Activated naive CD4-positive, alpha-beta T cell treated with Interleukin-2 at 50 U/mL for 16 hours (primary cell): ENCODE data around the gene ADAMTS16.
"Not testable (repeated sequence)": the region's sequence is repeated elsewhere in the genome, so short reads cannot be mapped to it uniquely, and the experiment has no call there.

Experiments used
- DNase-seq: peaks from one replicate; pipeline ENCODE4 v3.0.0-alpha.2; 2020

ADAMTS16 gene

DNA sequence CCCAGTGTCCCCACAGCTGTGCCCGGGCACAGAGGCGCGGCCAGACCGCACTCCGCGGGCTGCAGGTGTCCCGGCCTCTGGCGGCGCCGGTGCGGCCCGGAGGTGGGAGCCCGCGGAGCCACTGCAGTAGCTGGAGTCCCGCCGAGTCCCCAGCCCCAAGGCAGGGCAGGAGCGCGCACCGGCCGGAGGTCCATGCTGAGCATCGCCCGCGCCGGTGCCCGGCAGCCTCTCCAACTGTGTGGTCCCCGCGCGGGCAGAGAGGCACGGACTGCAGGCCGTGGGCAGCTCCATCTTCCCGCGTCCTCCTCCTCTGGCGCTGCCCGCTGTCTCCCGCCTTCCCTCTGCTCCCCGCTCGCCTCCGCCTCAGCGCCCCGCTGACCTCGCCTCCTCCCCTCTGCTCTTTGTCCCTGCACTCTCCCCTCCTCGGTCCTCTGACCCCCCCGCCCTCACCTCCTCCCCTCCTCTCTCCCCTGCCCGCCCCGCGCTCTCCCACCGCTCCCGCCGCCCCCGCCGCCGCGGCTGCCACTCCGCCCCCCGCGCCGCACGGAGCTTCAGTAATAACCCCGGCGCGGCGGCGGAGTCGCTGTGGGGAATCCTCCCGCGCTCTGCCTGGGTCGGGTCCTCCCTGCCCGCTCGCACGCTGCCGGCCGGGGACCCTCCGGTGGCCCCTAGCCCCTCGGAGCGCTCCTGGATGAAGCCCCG, at the start of gene ADAMTS16:
Gene ADAMTS16, plus strand, starts transcription at position 554 of the 702 bp plus-strand sequence. Its CDS starts 138 bp downstream, at position 692.
- DNase-seq, result no peak

DNA sequence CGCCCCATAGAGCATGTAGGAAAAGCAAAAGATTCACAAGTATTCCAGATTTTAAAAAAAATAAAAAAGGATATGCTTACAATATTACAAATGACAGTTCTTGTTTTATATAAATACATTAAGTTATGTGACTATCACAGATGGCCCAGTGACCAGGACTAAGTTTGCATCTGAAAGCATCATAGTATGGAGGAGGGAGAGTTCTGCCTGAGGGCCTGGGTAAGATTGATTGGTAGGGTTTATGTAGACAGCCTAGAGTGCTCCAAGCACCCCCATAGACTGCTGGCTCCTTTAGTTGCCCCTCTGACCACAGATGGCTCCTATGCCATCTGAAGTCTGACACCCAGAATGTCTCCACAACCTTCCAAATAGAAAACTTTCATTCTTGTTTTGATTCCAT, 48.0 kb upstream of the ADAMTS16 start:
- DNase-seq, result no peak

DNA sequence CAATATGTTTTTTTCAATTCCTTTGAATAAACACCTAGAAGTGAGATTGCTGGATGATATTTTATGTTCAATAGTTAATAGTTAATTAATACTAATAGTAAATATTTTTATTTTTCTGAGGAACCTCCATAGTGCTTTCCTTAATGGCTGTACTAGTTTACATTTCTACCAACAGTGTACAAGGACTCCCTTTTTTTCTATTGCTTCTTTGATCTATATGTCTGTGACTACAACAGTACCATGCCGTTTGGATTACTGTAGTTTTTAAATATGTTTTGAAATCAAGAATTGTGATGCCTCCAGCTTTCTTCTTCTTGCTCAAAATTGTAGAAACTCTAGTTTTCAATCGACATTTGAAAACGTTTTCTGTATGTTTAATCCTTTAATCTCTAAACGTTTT, 39.5 kb upstream of the ADAMTS16 start:
- no peak for DNase-seq

DNA sequence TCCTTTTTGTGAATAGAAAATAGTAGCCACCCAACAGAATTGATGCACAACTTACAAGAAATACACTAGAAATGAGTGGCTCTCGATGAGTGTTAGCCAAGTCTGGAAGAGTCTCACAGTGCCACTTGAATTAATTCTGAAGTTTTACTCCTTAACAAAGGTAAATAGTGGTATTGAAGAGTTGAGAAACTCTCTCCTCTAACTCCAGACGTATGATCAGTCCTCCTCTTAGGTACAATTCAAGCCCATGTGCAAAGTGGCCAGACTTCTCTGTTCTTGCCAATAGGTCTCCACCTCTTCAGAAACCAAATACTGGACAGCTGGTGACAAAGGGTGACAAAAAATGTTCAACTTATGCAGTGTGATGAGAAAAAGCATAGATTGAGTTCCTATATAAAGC, 38.5 kb upstream of the ADAMTS16 start:
- DNase-seq, result no peak

DNA sequence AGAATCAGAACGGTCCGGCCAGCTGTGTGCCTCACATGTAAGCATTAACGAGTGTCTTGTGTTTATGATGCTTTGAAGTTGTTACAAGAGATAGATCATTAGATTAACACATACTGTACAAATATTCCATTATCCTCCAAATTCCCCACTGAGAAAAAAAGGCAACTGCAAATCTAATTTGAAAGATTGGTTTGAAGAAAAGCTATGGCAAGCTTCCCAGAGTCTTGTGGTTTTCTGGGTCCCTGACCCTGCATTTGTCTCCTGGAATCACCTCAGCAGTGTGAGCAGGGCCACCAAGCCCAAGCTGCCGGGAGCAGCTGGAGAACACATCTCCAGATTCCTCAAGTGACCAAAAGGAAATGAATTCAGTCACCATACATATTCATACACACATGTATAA, 36.9 kb upstream of the ADAMTS16 start:
- DNase-seq, result no peak

- no peak for DNase-seq
Observed at GRCh38 chr5:5104550-5104949, 35.6 kb upstream of the ADAMTS16 start.

GRCh38 chr5:5105531-5105930, 34.6 kb upstream of the ADAMTS16 start:
- DNase-seq, result no peak

- no peak for DNase-seq
Observed at GRCh38 chr5:5116956-5117355, 23.2 kb upstream of the ADAMTS16 start.

DNA sequence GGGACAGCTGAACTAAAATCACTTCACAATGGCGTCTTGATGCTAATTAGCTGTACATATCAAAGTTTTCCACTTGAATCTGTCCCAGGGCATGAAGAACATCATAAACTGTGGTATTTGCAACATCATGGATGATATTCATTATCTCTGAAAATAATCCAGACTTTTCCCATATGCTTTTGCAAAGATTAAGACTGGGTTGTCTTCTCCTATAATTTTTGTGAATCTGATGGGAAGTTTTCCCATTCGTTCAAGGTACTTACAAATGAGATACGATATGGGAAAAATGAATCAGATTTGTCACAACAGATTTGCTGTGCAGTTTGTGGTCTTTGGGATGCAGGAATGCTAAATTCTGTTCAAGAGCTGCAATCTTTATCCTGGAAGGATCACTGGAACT, 17.4 kb upstream of the ADAMTS16 start:
- no peak for DNase-seq

- no peak for DNase-seq
Observed at GRCh38 chr5:5124231-5124630, 15.9 kb upstream of the ADAMTS16 start.

DNA sequence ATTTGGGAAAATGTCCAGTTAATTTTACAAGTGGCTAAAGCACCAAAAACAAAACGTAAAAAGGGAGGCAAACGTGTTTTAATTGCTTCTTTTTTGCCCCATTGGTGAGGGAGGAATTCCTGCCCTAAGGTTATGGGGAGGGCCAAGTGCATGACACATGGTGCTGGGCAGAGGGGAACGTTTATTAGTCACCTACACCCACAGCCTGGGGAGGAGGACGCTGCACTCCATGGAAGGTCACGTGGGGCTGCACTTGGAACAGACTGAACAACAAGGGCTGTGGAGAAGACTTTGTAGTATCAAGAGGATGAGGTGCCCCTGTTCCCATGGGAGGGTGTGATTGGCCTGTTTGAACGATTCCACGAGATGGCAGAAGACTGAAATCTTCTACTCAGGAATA, 13.7 kb upstream of the ADAMTS16 start:
- DNase-seq, result no peak

GRCh38 chr5:5128766-5129165, 11.4 kb upstream of the ADAMTS16 start:
- no peak for DNase-seq

GRCh38 chr5:5132234-5132633, 7.9 kb upstream of the ADAMTS16 start:
- no peak for DNase-seq

GRCh38 chr5:5132693-5133295, 7.3 kb upstream of the ADAMTS16 start:
- no peak for DNase-seq

DNA sequence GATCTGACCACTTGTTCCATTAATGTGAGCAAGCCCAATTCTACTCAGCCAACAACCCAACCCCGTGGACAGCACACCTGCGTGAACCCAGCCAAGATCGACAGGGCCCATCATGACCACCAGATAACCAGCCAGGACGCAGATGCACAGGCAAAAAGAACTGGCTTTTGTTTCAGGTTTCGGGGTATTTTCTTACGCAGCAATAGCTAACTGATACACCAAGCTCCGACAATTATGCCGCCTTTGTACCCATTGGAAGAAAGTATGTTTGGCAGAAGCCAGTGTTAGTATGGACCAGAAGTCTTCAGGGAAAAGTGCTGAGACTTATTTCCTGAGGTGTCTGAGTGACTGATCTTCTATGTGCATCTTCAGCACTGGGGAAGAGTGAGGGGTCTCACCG, 6.0 kb upstream of the ADAMTS16 start:
- DNase-seq, result no peak

DNA sequence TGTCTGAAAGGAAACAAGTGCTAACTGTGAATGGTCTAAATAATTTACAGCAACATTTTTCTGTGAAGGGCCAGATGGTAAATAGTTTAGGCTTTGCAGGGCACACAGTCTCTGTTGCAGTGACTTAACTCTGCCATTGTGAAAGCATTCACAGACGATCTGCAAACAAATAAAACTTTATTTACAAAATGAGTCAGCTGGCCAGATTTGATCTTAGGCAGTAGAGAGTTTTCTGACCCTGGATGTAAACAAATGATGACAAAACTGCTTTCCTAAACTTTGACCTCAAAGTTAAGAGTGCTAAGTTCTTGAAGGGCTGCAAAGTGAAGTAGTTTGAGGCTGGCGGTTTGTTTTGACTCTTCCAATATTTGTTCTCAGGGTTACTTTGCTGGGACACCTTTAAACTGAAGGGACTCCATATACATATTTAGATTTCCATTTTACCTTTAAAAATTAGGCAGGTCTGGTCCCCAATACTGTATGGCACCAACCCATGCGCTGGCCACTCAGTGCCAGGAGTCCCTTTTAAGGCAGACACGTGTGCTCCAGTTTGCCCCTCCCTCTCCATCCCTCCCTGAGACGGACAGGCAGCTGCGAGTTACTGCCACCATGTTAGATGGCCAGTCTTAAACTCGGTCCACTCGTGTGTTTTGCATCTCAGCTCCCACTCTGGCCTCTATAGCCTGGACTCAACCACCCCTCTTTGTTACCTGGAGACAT, 4.0 kb upstream of the ADAMTS16 start:
- DNase-seq, result no peak

GRCh38 chr5:5137851-5138250, 2.3 kb upstream of the ADAMTS16 start:
- not testable (repeated sequence) for DNase-seq

GRCh38 chr5:5139336-5139776, 774 bp upstream of the ADAMTS16 start:
- no peak for DNase-seq

DNA sequence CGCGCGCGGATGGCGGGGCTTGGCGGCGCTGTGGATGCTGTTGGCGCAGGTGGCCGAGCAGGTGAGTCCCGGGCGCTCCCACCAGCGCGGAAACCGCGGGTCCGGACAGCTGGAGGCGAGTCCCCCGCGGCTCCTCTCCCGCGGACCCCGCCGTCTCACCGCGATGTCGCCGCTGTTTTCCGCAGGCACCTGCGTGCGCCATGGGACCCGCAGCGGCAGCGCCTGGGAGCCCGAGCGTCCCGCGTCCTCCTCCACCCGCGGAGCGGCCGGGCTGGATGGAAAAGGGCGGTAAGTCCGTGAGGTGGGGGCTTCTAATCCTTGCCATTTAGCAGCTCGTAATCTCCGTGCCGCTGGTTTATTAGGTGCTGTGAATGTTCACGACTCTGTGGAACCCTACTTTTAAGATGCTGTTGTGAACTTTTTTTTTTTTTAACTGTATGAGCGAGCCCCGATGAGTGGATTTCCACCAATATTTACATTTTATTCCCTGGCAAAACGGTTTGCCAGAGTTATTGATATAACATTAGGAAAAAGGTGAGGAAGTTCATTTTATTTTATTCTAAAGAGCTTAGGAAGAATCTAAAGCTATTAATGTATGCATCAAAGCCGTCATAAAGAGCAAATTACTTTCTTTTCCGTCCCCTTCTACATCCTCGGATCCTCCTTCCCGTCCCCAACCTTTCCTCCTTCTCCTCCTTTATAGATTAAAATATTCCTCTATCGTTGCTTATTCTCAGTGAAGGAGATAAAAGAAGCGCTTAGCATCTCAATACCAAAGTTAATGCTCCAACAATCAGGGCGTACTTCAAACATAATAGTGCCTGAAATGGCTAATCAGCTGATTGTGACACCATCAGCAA, 579 bp downstream of the ADAMTS16 start:
- no peak for DNase-seq

GRCh38 chr5:5141339-5141599, 1.1 kb downstream of the ADAMTS16 start:
- DNase-seq, result no peak

DNA sequence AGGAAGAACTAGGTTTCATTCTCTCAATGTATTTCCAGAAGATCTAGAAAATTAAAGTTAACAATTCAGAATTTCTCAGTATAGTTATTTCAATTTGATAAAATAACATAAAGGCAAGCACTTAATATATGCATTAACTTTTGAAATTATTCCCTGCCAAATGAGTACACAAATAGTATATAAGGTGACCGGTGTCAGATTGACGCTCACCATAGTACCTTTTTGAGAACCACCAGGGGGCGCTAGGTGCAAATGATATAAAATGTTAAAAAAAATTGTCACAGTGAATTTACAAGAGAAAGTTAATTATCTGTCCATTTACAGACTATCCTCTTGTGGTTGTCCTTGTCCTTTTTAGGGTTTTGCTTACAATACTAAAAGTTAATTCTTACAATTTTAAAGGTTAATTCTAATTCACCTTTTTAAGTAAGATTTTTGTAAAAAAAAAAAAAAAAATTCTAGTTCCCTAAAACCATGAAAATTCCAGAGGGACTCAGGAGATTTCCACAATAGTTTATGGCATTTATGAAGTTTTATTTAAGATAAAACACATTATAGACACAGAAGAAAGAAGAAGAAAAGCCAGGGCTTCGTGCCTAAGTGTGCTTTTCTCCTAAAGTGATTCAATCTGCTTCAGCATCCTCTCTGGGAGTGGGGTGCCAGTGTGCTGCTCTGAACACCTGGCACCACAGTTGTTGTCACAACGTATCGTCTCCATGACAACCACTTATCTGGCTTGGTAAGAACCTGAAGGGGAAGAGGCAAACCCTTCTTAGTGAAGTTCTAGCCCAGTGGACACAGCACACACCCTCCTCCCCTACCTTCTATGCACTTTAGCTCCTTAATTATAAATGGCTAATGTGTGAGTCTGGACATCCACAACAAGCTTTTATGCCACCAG, 1.7 kb downstream of the ADAMTS16 start:
- DNase-seq, result peak; percentile 39

GRCh38 chr5:5144441-5144840, 4.3 kb downstream of the ADAMTS16 start:
- no peak for DNase-seq
